ENCODE measurements around the gene MICALL2.

GRCh38 chr7:1396195-1396594 lies 63.1 kb downstream of the MICALL2 start:
- TF ChIP-seq CTCF (IDR thresholded peaks at IDR 0.05) = no peak
- no peak for TF ChIP-seq POLR2A (IDR thresholded peaks at IDR 0.05)

Data from body of pancreas (tissue), 4 donors.